ENCODE measurements around the gene MPLKIP.

MPLKIP gene

GRCh38 chr7:40102897-40103296 lies 31.5 kb downstream of the MPLKIP start:
- Histone ChIP-seq H3K4me1 (ENCODE audit: low read length) (no peaks in the 10 kb centered on the region), H3K36me3 (replicated peaks; ENCODE audit: low read depth, low read length) (peaks cover 2% of the 10 kb centered on the region)

GRCh38 chr7:40101201-40101600 lies 33.2 kb downstream of the MPLKIP start:
- Histone ChIP-seq H3K27ac (ENCODE audit: low read length) (no peak overlapping the region), H3K4me3 (ENCODE audit: low read length) (no peak overlapping the region), H2AFZ (ENCODE audit: low read depth, low read length) (no peak overlapping the region), H3K9ac (ENCODE audit: low read length) (no peak overlapping the region), H3K36me3 (replicated peaks; ENCODE audit: low read depth, low read length) (no peaks in the 10 kb centered on the region), H3K9me3 (ENCODE audit: insufficient read depth, low read length) (no peaks in the 10 kb centered on the region), H3K27me3 (ENCODE audit: low read depth, low read length) (no peaks in the 10 kb centered on the region), H4K20me1 (ENCODE audit: insufficient read depth, low read length) (no peaks in the 10 kb centered on the region), H3K4me2 (ENCODE audit: low read length) (no peak overlapping the region), H3K4me1 (ENCODE audit: low read length) (no peaks in the 10 kb centered on the region), H3K79me2 (ENCODE audit: low read length) (no peaks in the 10 kb centered on the region)
- no peak for TF ChIP-seq CTCF (IDR thresholded peaks at IDR 0.05; ENCODE audit: low read depth, low read length)
- no peak for TF ChIP-seq EZH2phosphoT487 (IDR thresholded peaks at IDR 0.05; ENCODE audit: low read depth)

More at GRCh38 chr7:40102897-40103296, 31.5 kb downstream of the MPLKIP start:
- Histone ChIP-seq H3K9ac (ENCODE audit: low read length) (no peak overlapping the region), H3K4me2 (ENCODE audit: low read length) (no peak overlapping the region), H2AFZ (ENCODE audit: low read depth, low read length) (no peak overlapping the region), H3K9me3 (ENCODE audit: insufficient read depth, low read length) (no peaks in the 10 kb centered on the region), H4K20me1 (ENCODE audit: insufficient read depth, low read length) (no peaks in the 10 kb centered on the region), H3K27ac (ENCODE audit: low read length) (no peak overlapping the region), H3K27me3 (ENCODE audit: low read depth, low read length) (no peaks in the 10 kb centered on the region), H3K4me3 (ENCODE audit: low read length) (no peak overlapping the region), H3K79me2 (ENCODE audit: low read length) (no peaks in the 10 kb centered on the region)
- TF ChIP-seq EZH2phosphoT487 (IDR thresholded peaks at IDR 0.05; ENCODE audit: low read depth) (no peak), CTCF (IDR thresholded peaks at IDR 0.05; ENCODE audit: low read depth, low read length) (no peak)

GRCh38 chr7:40099837-40100236 lies 34.6 kb downstream of the MPLKIP start:
- no peak overlapping the region for H3K9ac ChIP-seq (ENCODE audit: low read length)
- H3K4me3 ChIP-seq (ENCODE audit: low read length), result no peak overlapping the region
- H3K36me3 ChIP-seq (replicated peaks; ENCODE audit: low read depth, low read length), result peaks cover 9% of the 10 kb centered on the region
- TF ChIP-seq EZH2phosphoT487 (IDR thresholded peaks at IDR 0.05; ENCODE audit: low read depth) (no peak), CTCF (IDR thresholded peaks at IDR 0.05; ENCODE audit: low read depth, low read length) (no peak)
- no peak overlapping the region for H2AFZ ChIP-seq (ENCODE audit: low read depth, low read length)
- H3K4me1 ChIP-seq (ENCODE audit: low read length), result no peaks in the 10 kb centered on the region
- no peak overlapping the region for H3K4me2 ChIP-seq (ENCODE audit: low read length)
- no peaks in the 10 kb centered on the region for H3K79me2 ChIP-seq (ENCODE audit: low read length)
- H4K20me1 ChIP-seq (ENCODE audit: insufficient read depth, low read length), result no peaks in the 10 kb centered on the region
- H3K27ac ChIP-seq (ENCODE audit: low read length), result no peak overlapping the region
- H3K27me3 ChIP-seq (ENCODE audit: low read depth, low read length), result no peaks in the 10 kb centered on the region
- H3K9me3 ChIP-seq (ENCODE audit: insufficient read depth, low read length), result no peaks in the 10 kb centered on the region

- no peaks in the 10 kb centered on the region for H3K4me1 ChIP-seq (ENCODE audit: low read length)
- H3K79me2 ChIP-seq (ENCODE audit: low read length), result no peaks in the 10 kb centered on the region
Observed at GRCh38 chr7:40098810-40099209, 35.6 kb downstream of the MPLKIP start.

More at GRCh38 chr7:40098810-40099209, 35.6 kb downstream of the MPLKIP start:
- peaks cover 18% of the 10 kb centered on the region for H3K36me3 ChIP-seq (replicated peaks; ENCODE audit: low read depth, low read length)
- no peak overlapping the region for H3K4me3 ChIP-seq (ENCODE audit: low read length)
- no peak overlapping the region for H3K4me2 ChIP-seq (ENCODE audit: low read length)
- H3K27me3 ChIP-seq (ENCODE audit: low read depth, low read length), result no peaks in the 10 kb centered on the region
- H3K9me3 ChIP-seq (ENCODE audit: insufficient read depth, low read length), result no peaks in the 10 kb centered on the region
- no peak overlapping the region for H3K9ac ChIP-seq (ENCODE audit: low read length)
- H2AFZ ChIP-seq (ENCODE audit: low read depth, low read length), result no peak overlapping the region
- no peak overlapping the region for H3K27ac ChIP-seq (ENCODE audit: low read length)
- TF ChIP-seq EZH2phosphoT487 (IDR thresholded peaks at IDR 0.05; ENCODE audit: low read depth), result no peak
- TF ChIP-seq CTCF (IDR thresholded peaks at IDR 0.05; ENCODE audit: low read depth, low read length), result no peak
- no peaks in the 10 kb centered on the region for H4K20me1 ChIP-seq (ENCODE audit: insufficient read depth, low read length)

Data from OCI-LY3 (cell line).